Measurements from ENCODE around the gene IQSEC1. TPM values are rescaled to one million over a fixed set of nuclear protein-coding genes. Genes with fewer than 3 reads are reported as not detected.

The IQSEC1 gene
- total and polyA plus RNA-seq, 2 experiments from 2014 or later, result 8.0 to 51.9 TPM

- Histone ChIP-seq H3K4me2 (no peak overlapping the region), H3K9me2 (ENCODE audit: insufficient read depth) (no peaks in the 10 kb centered on the region), H3K27ac (ENCODE audit: low read depth) (no peak overlapping the region), H4K20me1 (replicated peaks; ENCODE audit: insufficient read depth) (0 out of 2 replicates have a peak, but pooled peaks cover 3% of the 10 kb centered on the region), H3K27me3 (ENCODE audit: insufficient read depth) (peaks cover 6% of the 10 kb centered on the region; the same call in 1 of the 2 replicates), H3K79me2 (replicated peaks; ENCODE audit: insufficient read depth) (no peaks in the 10 kb centered on the region), H3K4me3 (no peak overlapping the region), H3F3A (replicated peaks; ENCODE audit: low read depth) (no peaks in the 10 kb centered on the region), H3K36me3 (ENCODE audit: insufficient read depth) (no peaks in the 10 kb centered on the region), H3K4me1 (ENCODE audit: insufficient read depth) (no peaks in the 10 kb centered on the region), H2AFZ (no peak overlapping the region)
- H3K9me3 Mint-ChIP-seq, result no peaks in the 10 kb centered on the region
- H3K27ac Mint-ChIP-seq, result no peak overlapping the region
- H3K4me1 Mint-ChIP-seq, result peaks cover 10% of the 10 kb centered on the region
- DNase-seq (ENCODE audit: low spot score) (no peak), ATAC-seq (no peak)
- TF ChIP-seq, protein P1, sequence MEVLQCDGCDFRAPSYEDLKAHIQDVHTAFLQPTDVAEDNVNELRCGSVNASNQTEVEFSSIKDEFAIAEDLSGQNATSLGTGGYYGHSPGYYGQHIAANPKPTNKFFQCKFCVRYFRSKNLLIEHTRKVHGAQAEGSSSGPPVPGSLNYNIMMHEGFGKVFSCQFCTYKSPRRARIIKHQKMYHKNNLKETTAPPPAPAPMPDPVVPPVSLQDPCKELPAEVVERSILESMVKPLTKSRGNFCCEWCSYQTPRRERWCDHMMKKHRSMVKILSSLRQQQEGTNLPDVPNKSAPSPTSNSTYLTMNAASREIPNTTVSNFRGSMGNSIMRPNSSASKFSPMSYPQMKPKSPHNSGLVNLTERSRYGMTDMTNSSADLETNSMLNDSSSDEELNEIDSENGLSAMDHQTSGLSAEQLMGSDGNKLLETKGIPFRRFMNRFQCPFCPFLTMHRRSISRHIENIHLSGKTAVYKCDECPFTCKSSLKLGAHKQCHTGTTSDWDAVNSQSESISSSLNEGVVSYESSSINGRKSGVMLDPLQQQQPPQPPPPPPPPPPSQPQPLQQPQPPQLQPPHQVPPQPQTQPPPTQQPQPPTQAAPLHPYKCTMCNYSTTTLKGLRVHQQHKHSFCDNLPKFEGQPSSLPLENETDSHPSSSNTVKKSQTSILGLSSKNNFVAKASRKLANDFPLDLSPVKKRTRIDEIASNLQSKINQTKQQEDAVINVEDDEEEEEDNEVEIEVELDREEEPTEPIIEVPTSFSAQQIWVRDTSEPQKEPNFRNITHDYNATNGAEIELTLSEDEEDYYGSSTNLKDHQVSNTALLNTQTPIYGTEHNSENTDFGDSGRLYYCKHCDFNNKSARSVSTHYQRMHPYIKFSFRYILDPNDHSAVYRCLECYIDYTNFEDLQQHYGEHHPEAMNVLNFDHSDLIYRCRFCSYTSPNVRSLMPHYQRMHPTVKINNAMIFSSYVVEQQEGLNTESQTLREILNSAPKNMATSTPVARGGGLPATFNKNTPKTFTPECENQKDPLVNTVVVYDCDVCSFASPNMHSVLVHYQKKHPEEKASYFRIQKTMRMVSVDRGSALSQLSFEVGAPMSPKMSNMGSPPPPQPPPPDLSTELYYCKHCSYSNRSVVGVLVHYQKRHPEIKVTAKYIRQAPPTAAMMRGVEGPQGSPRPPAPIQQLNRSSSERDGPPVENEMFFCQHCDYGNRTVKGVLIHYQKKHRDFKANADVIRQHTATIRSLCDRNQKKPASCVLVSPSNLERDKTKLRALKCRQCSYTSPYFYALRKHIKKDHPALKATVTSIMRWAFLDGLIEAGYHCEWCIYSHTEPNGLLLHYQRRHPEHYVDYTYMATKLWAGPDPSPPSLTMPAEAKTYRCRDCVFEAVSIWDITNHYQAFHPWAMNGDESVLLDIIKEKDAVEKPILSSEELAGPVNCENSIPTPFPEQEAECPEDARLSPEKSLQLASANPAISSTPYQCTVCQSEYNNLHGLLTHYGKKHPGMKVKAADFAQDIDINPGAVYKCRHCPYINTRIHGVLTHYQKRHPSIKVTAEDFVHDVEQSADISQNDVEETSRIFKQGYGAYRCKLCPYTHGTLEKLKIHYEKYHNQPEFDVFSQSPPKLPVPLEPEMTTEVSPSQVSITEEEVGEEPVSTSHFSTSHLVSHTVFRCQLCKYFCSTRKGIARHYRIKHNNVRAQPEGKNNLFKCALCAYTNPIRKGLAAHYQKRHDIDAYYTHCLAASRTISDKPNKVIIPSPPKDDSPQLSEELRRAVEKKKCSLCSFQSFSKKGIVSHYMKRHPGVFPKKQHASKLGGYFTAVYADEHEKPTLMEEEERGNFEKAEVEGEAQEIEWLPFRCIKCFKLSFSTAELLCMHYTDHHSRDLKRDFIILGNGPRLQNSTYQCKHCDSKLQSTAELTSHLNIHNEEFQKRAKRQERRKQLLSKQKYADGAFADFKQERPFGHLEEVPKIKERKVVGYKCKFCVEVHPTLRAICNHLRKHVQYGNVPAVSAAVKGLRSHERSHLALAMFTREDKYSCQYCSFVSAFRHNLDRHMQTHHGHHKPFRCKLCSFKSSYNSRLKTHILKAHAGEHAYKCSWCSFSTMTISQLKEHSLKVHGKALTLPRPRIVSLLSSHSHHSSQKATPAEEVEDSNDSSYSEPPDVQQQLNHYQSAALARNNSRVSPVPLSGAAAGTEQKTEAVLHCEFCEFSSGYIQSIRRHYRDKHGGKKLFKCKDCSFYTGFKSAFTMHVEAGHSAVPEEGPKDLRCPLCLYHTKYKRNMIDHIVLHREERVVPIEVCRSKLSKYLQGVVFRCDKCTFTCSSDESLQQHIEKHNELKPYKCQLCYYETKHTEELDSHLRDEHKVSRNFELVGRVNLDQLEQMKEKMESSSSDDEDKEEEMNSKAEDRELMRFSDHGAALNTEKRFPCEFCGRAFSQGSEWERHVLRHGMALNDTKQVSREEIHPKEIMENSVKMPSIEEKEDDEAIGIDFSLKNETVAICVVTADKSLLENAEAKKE (CRISPR knock-in tag; IDR thresholded peaks at IDR 0.05), result no peak
- TF ChIP-seq EZH2phosphoT487 (IDR thresholded peaks at IDR 0.05; ENCODE audit: unreplicated experiment), result no peak
- TF ChIP-seq ETS1 (IDR thresholded peaks at IDR 0.05), result no peak
- TF ChIP-seq, protein P2, sequence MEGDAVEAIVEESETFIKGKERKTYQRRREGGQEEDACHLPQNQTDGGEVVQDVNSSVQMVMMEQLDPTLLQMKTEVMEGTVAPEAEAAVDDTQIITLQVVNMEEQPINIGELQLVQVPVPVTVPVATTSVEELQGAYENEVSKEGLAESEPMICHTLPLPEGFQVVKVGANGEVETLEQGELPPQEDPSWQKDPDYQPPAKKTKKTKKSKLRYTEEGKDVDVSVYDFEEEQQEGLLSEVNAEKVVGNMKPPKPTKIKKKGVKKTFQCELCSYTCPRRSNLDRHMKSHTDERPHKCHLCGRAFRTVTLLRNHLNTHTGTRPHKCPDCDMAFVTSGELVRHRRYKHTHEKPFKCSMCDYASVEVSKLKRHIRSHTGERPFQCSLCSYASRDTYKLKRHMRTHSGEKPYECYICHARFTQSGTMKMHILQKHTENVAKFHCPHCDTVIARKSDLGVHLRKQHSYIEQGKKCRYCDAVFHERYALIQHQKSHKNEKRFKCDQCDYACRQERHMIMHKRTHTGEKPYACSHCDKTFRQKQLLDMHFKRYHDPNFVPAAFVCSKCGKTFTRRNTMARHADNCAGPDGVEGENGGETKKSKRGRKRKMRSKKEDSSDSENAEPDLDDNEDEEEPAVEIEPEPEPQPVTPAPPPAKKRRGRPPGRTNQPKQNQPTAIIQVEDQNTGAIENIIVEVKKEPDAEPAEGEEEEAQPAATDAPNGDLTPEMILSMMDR (conservative IDR thresholded peaks at IDR 0.05; ENCODE audit: low read depth in 2 of 2), result no peak
- TF ChIP-seq EZH2 (IDR thresholded peaks at IDR 0.05; ENCODE audit: low read depth, unreplicated experiment), result no peak
- no peak for TF ChIP-seq CREB1 (CRISPR knock-in tag; IDR thresholded peaks at IDR 0.05; ENCODE audit: low read depth)
- TF ChIP-seq NANOG (IDR thresholded peaks at IDR 0.05; ENCODE audit: borderline replicate concordance), result no peak
- no peak for TF ChIP-seq ZNF114 (CRISPR knock-in tag; IDR thresholded peaks at IDR 0.05)
- no peak for TF ChIP-seq ZNF331 (CRISPR knock-in tag; IDR thresholded peaks at IDR 0.05; ENCODE audit: low read depth)
- TF ChIP-seq STAT1 (IDR thresholded peaks at IDR 0.05; ENCODE audit: unreplicated experiment), result no peak
- TF ChIP-seq POLR2AphosphoS5 (IDR thresholded peaks at IDR 0.05; ENCODE audit: low read depth), result no peak
- no peak for TF ChIP-seq REST (IDR thresholded peaks at IDR 0.05; ENCODE audit: unreplicated experiment)
- TF ChIP-seq JUNB (IDR thresholded peaks at IDR 0.05; ENCODE audit: unreplicated experiment), result no peak
- no peaks in the 10 kb centered on the region; the same call in 2 of the 3 replicates for H3K36me3 Mint-ChIP-seq (ENCODE audit: low read depth)
- peaks cover 19% of the 10 kb centered on the region for H3K27me3 Mint-ChIP-seq (ENCODE audit: insufficient read depth, low read depth, poor library complexity)
- H3K4me3 Mint-ChIP-seq, result no peak overlapping the region
Measured at GRCh38 chr3:12892840-12893189, 180.4 kb downstream of the IQSEC1 start.
